Activated CD4-positive, alpha-beta T cell treated with anti-CD3 and anti-CD28 coated beads for 36 hours (primary cell): ENCODE data around the gene NFE2L1. TPM values are rescaled to one million over a fixed set of nuclear protein-coding genes. Genes with fewer than 3 reads are reported as not detected.
"Not testable (repeated sequence)": the region's sequence is repeated elsewhere in the genome, so short reads cannot be mapped to it uniquely, and the experiment has no call there.

Experiments
- ATAC-seq: fragments of 200-7000 bp; cut with Tn5 transposase; one replicate; pipeline ENCODE4 v1.10.0; 2021; ENCODE audit warnings: mild to moderate bottlenecking, moderate library complexity
- CTCF ChIA-PET: fragments of 350-600 bp; sonication (Branson Sonifier 250); formaldehyde crosslinking; loops from one replicate; lab custom pipeline; 2021; ENCODE audit warnings: antibody characterized with exemption; lab: Charles Lee
- POLR2A ChIA-PET: fragments of 350-600 bp; sonication (Branson Sonifier 250); formaldehyde crosslinking; loops from one replicate; lab custom pipeline; 2021; ENCODE audit warnings: antibody characterized with exemption, inconsistent platforms; lab: Charles Lee
- DNase-seq: peaks from one replicate; pipeline ENCODE4 v3.0.0-alpha.2; 2020
- H3K27ac Mint-ChIP-seq: one replicate; pipeline ENCODE4 v1.8.0; 2021; ENCODE audit warnings: mixed read lengths
- H3K27me3 Mint-ChIP-seq: one replicate; pipeline ENCODE4 v1.8.0; 2021; ENCODE audit warnings: mixed read lengths
- H3K36me3 Mint-ChIP-seq: one replicate; pipeline ENCODE4 v1.8.0; 2021; ENCODE audit warnings: low read depth, mixed read lengths
- H3K4me1 Mint-ChIP-seq: one replicate; pipeline ENCODE4 v1.8.0; 2021; ENCODE audit warnings: mixed read lengths
- H3K4me3 Mint-ChIP-seq: one replicate; pipeline ENCODE4 v1.8.0; 2021; ENCODE audit warnings: mild to moderate bottlenecking, moderate library complexity, mixed read lengths
- H3K9me3 Mint-ChIP-seq: one replicate; pipeline ENCODE4 v1.8.0; 2021; ENCODE audit warnings: low read depth, mixed read lengths
- intact Hi-C, 2 experiments: fragments of 100-400 bp; cut with DNase I in 1 of 2; cut with micrococcal nuclease in 1 of 2; formaldehyde crosslinking; loops; one replicate each; pipeline versions ENCODE4 v1.14.2 to v1.15.1; 2022 to 2024; cut with DNase I, micrococcal nuclease
- total RNA-seq, 2 experiments: library from RNA; stranded (reverse); gene quantifications; one replicate each; pipeline ENCODE4 v1.2.3, GENCODE V29; 2021

The NFE2L1 gene, protein sequence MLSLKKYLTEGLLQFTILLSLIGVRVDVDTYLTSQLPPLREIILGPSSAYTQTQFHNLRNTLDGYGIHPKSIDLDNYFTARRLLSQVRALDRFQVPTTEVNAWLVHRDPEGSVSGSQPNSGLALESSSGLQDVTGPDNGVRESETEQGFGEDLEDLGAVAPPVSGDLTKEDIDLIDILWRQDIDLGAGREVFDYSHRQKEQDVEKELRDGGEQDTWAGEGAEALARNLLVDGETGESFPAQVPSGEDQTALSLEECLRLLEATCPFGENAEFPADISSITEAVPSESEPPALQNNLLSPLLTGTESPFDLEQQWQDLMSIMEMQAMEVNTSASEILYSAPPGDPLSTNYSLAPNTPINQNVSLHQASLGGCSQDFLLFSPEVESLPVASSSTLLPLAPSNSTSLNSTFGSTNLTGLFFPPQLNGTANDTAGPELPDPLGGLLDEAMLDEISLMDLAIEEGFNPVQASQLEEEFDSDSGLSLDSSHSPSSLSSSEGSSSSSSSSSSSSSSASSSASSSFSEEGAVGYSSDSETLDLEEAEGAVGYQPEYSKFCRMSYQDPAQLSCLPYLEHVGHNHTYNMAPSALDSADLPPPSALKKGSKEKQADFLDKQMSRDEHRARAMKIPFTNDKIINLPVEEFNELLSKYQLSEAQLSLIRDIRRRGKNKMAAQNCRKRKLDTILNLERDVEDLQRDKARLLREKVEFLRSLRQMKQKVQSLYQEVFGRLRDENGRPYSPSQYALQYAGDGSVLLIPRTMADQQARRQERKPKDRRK
- total RNA-seq: 100 to 1,000 TPM; 100 to 127 TPM

DNA sequence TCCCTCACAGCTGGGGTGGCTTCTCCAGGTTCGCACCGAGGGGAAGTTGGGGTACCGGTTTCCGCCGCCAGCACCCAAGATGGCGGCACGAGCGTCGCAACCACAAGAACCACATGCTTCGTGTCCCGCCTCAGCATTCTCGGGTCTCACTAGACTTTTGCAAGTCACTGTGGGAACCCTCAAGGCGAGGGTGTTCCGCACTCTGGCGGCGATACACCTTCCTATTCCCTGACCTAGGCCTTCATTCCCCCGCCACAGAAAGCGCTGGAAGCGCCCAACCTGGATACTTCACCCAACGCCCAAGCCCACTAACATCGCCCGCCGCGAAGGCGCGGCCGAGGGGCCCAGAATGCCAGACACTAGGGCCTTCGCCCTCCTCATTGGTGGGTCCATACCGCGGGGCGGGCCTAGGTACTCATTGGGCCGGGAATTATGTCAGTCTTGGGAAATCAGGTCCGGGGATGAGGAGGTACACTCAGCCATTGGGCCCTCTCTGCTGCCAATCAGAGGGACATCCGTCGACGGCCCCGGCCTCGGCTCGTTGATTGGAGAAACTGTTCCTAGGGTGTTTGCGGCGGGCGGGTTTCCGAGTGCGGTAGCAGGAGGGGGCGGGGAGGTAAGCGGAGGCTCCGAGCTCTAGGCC is at the start of gene NFE2L1:
Gene NFE2L1 (plus strand): TSS at position 619 of the 643 bp plus-strand sequence. CDS start 2,760 bp downstream, outside the sequence.
- DNase-seq (peak; percentile 99), ATAC-seq (peak; percentile 97)
- Mint-ChIP-seq H3K9me3 (no peaks in the 10 kb centered on the region), H3K27me3 (no peaks in the 10 kb centered on the region), H3K27ac (peak within 1 kb of the TSS; percentile 96), H3K4me1 (peaks cover 45% of the 10 kb centered on the region), H3K36me3 (peaks cover 38% of the 10 kb centered on the region), H3K4me3 (peak within 1 kb of the TSS; percentile 88)
- intact Hi-C loops: loop anchor here (1.0 to 2.0 kb wide), 11 partner anchors 11 to 1144 kb away; partner anchors contain the start of genes CBX1 (in 2 of the 2), SNX11 (in 2 of the 2), CDK5RAP3 (in 1 of the 2) and COPZ2 (in 1 of the 2)
- ChIA-PET POLR2A (interaction anchor here (0.6 to 3.0 kb wide), 7 partner anchors 11 to 384 kb away, joined by 3 to 11 read pairs (median 4); no protein-coding TSS in a partner anchor), CTCF (interaction anchor here (0.5 to 5.3 kb wide), 16 partner anchors 8 to 1340 kb away, joined by 3 to 42 read pairs (median 4); partner anchors contain the start of genes CBX1, PNPO and SNX11)

GRCh38 chr17:47999582-47999981 is 48.6 kb upstream of the NFE2L1 start:
- Mint-ChIP-seq H3K4me1 (peaks cover 7% of the 10 kb centered on the region), H3K9me3 (no peaks in the 10 kb centered on the region), H3K27me3 (peaks cover 12% of the 10 kb centered on the region), H3K4me3 (no peak overlapping the region), H3K36me3 (no peaks in the 10 kb centered on the region), H3K27ac (no peak overlapping the region)
- peak; percentile 72 for ATAC-seq
- intact Hi-C loops: no loop called here
- DNase-seq: peak; percentile 18
- ChIA-PET POLR2A (interaction anchor here (0.6 kb wide), 1 partner anchor 10 kb away, joined by 3 read pairs; no protein-coding TSS in a partner anchor), CTCF (interaction anchor here (0.6 to 2.1 kb wide), 7 partner anchors 18 to 260 kb away, joined by 3 to 9 read pairs (median 3); no protein-coding TSS in a partner anchor)

DNA sequence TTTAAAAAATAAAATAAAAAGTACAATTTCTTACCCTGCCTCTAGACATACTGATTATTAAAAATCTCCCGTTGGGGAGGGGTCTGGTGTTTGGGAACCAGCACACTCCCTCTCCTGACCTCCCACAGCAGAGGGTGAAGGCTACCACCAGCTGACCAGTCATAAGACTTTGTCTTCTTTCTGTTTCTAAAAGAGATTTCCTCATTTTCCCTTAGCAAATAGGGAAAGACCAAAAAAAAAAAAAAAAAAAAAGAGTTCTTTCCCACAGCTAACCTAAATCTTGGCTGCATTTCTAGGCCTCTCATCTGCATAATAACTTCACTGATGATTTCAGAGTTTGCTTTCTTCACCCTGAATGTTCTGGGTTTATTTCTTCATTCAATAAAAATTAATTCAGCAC is 47.0 kb upstream of the NFE2L1 start:
- CTCF ChIA-PET: interaction anchor here (0.6 to 2.9 kb wide), 4 partner anchors 10 to 68 kb away, joined by 3 to 11 read pairs (median 3); no protein-coding TSS in a partner anchor
- H3K27ac Mint-ChIP-seq: no peak overlapping the region
- no peaks in the 10 kb centered on the region for H3K9me3 Mint-ChIP-seq
- peaks cover 15% of the 10 kb centered on the region for H3K27me3 Mint-ChIP-seq
- POLR2A ChIA-PET: no interaction called here
- no peak for ATAC-seq
- H3K4me3 Mint-ChIP-seq: no peak overlapping the region
- peaks cover 7% of the 10 kb centered on the region for H3K4me1 Mint-ChIP-seq
- H3K36me3 Mint-ChIP-seq: no peaks in the 10 kb centered on the region
- no peak for DNase-seq
- intact Hi-C loops: no loop called here

DNA sequence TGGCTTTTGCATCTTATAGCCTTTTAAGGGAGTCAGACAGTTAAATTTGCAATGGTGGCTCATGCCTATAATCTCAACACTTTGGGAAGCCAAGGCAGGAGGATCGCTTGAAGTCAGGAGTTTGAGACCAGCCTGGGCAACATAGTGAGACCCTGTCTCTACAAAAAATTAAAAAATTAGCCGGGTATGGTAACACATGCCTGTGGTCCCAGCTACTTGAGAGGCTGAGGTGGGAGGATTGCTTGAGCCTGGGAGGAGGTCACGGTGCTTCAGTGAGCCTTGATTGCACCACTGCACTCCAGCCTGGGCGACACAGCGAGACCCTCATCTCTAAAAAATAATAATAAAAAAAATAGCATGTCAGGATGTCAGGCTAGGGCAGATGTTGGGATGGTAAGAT is 46.5 kb upstream of the NFE2L1 start:
- not testable (repeated sequence) for H3K4me3 Mint-ChIP-seq

GRCh38 chr17:48002266-48002915 is 45.8 kb upstream of the NFE2L1 start:
- no peak overlapping the region for H3K27ac Mint-ChIP-seq
- DNase-seq (no peak), ATAC-seq (no peak)
- CTCF ChIA-PET: interaction anchor here (1.4 to 2.9 kb wide), 2 partner anchors 9 to 31 kb away, joined by 5 to 11 read pairs; partner anchors contain the start of gene CDK5RAP3
- H3K27me3 Mint-ChIP-seq: peaks cover 21% of the 10 kb centered on the region
- POLR2A ChIA-PET: no interaction called here
- no peaks in the 10 kb centered on the region for H3K9me3 Mint-ChIP-seq
- intact Hi-C loops: no loop called here
- H3K36me3 Mint-ChIP-seq: no peaks in the 10 kb centered on the region
- no peak overlapping the region for H3K4me3 Mint-ChIP-seq
- peaks cover 7% of the 10 kb centered on the region for H3K4me1 Mint-ChIP-seq

More for the DNA sequence above, 46.5 kb upstream of the NFE2L1 start:
- ATAC-seq, H3K27ac Mint-ChIP-seq, POLR2A ChIA-PET, intact Hi-C loops, H3K36me3 Mint-ChIP-seq, H3K9me3 Mint-ChIP-seq, DNase-seq, H3K4me1 Mint-ChIP-seq: not testable (repeated sequence)
- CTCF ChIA-PET: interaction anchor here (0.5 to 2.9 kb wide), 4 partner anchors 9 to 120 kb away, joined by 3 to 11 read pairs (median 3); no protein-coding TSS in a partner anchor
- H3K27me3 Mint-ChIP-seq: peaks cover 15% of the 10 kb centered on the region

GRCh38 chr17:48002916-48003416 is 45.2 kb upstream of the NFE2L1 start:
- Mint-ChIP-seq H3K4me3 (no peak overlapping the region), H3K9me3 (no peaks in the 10 kb centered on the region), H3K27ac (no peak overlapping the region), H3K36me3 (no peaks in the 10 kb centered on the region), H3K27me3 (peaks cover 21% of the 10 kb centered on the region), H3K4me1 (peaks cover 7% of the 10 kb centered on the region)
- ATAC-seq (no peak), DNase-seq (no peak)
- intact Hi-C loops: no loop called here
- ChIA-PET CTCF (interaction anchor here (0.5 to 1.6 kb wide), 5 partner anchors 15 to 1422 kb away, joined by 3 to 6 read pairs (median 3); partner anchors contain the start of gene CDK5RAP3), POLR2A (no interaction called here)

DNA sequence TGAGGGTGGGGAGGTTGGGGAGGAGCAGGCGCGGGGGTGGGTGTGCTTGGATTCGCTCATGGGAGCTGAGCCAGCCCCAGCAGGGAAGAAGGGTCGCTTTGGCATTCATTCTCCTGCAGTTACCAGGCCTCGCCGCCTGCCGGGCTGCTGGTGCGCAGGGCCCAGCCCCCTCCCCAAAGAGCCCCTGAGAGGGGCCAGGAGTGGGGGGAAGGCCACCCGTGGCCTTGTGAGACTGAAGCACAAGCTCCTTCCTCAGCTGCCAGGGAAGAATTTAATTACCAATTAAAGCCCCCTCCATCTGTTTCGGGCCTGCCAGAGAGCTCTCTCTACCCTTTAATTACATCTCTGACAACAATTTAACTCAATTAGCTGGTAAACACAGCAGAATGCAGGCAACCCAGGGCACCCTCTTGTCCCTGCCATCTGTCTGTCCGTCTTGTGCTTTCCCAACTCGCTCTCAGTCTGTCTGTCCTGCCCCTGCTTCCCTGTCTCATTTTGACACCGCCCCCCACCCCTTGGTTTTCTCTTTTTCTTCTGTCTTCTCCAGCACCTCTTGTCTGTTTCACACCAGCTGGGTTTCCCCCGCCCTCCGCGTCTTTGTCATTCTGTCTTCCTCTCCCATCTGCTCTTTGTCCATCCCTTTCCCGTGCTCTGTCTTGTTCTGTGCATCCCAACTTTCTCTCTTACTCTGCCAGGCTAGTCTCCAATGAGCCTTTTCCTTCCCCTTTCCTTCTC is 44.6 kb upstream of the NFE2L1 start:
- Mint-ChIP-seq H3K36me3 (no peaks in the 10 kb centered on the region), H3K27me3 (peaks cover 21% of the 10 kb centered on the region), H3K27ac (no peak overlapping the region), H3K9me3 (no peaks in the 10 kb centered on the region), H3K4me3 (no peak overlapping the region), H3K4me1 (peaks cover 7% of the 10 kb centered on the region)
- intact Hi-C loops: no loop called here
- ChIA-PET POLR2A (no interaction called here), CTCF (interaction anchor here (0.5 to 1.6 kb wide), 9 partner anchors 8 to 1421 kb away, joined by 3 to 6 read pairs (median 3); partner anchors contain the start of gene CDK5RAP3)
- ATAC-seq: no peak
- DNase-seq: no peak

- CTCF ChIA-PET: interaction anchor here (0.6 kb wide), 1 partner anchor 309 kb away, joined by 4 read pairs; no protein-coding TSS in a partner anchor
- no peak for ATAC-seq
- H3K36me3 Mint-ChIP-seq: no peaks in the 10 kb centered on the region
- H3K4me3 Mint-ChIP-seq: no peak overlapping the region
- no peak overlapping the region for H3K27ac Mint-ChIP-seq
- intact Hi-C loops: no loop called here
- no peaks in the 10 kb centered on the region for H3K9me3 Mint-ChIP-seq
- peaks cover 25% of the 10 kb centered on the region for H3K27me3 Mint-ChIP-seq
- POLR2A ChIA-PET: no interaction called here
- H3K4me1 Mint-ChIP-seq: peaks cover 4% of the 10 kb centered on the region
- no peak for DNase-seq
Observed at GRCh38 chr17:48004983-48005382, 43.2 kb upstream of the NFE2L1 start.

- intact Hi-C loops: no loop called here
- Mint-ChIP-seq H3K9me3 (no peaks in the 10 kb centered on the region), H3K27ac (no peak overlapping the region), H3K4me3 (no peak overlapping the region), H3K36me3 (no peaks in the 10 kb centered on the region), H3K27me3 (peaks cover 36% of the 10 kb centered on the region), H3K4me1 (peaks cover 13% of the 10 kb centered on the region)
- ChIA-PET POLR2A (no interaction called here), CTCF (interaction anchor here (1.6 kb wide), 1 partner anchor 29 kb away, joined by 8 read pairs; no protein-coding TSS in a partner anchor)
- DNase-seq (no peak), ATAC-seq (no peak)
Observed at GRCh38 chr17:48006936-48007709, 41.0 kb upstream of the NFE2L1 start.
